HG02981 (cell line): ENCODE data around the gene UROD.
A peak's percentile ranks its signal among the peaks of the same experiment; 100 is the strongest.

Experiments used
- ATAC-seq: cut with Tn5 transposase; IDR thresholded peaks from one replicate; pipeline ENCODE4 v1.9.1; 2021; ENCODE audit warnings: mild to moderate bottlenecking, moderate library complexity; ENCODE audit not compliant: unreplicated experiment

UROD gene

GRCh38 chr1:45008076-45008475 is 4.0 kb upstream of the UROD start:
- no peak for ATAC-seq

- no peak for ATAC-seq
Observed at GRCh38 chr1:45008516-45008915, 3.5 kb upstream of the UROD start.

DNA sequence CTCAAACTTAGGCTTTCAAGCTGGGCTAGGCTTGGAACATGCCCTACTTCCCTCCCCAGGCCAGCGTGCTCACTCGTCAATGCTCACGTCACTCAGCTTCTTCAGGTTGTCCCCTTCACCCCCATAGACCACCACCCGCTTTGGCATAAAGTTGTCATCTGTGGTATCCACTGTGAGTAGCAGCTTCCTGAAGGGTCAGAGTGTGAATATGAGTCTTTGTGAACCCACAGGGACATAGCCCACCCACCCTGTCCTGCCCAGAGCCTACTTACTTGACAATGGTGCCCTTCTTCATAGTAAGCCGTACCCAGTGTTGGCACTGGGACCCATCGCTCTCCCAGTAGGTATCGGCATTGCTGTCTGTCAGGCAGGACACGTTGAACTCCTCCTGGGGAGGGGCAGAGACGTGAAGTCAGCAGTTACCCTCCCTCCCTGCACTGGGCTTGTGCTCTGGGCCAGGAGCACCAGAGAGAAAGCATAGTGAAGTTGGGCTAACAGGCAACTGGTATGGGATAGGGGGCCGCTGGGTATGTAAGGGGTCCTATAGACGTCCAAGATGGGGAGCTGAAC is 2.7 kb upstream of the UROD start:
- no peak for ATAC-seq

DNA sequence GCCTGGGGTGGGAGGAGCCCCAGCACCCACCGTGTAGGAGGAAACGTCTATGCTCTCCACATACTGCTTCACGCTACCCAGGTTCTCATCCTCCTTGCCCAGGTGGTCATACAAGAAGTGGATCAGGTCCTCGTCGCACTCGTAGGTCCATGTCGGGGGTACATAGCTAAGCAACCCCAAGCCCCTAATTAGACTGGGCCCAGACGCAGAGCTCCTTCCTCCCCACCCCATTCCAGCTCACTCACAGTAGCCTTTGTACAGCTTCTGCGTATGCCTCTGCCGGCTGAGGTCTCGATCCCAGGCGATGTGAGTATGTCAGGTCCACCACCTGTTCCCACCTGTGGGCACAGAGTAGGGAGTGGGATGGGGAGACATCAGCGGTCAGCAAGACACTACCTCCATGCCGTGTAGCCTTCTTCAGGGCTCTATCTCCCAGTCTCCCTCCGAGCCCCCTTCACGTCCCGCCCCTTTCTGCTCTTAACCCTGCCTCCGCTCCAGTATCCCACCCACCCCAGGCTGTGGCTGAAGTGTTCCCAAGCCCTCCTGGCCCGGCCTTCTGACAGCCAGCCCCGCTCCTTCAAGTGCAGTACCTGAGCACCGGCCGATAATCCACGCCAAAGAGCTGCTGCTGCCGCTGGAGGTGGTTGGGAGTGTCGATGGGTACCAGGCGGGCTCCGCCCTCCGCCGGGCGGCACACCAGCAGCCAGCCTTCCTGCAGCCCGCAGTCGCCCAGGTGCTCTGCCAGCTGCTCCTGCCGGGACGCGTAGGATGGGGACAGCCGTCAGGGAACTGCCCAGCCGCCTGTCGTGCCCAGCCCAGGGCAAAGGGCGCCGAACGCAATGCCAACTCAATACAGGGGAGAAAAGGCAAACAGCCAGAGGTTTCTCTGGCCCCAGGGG is 1.8 kb upstream of the UROD start:
- no peak for ATAC-seq

DNA sequence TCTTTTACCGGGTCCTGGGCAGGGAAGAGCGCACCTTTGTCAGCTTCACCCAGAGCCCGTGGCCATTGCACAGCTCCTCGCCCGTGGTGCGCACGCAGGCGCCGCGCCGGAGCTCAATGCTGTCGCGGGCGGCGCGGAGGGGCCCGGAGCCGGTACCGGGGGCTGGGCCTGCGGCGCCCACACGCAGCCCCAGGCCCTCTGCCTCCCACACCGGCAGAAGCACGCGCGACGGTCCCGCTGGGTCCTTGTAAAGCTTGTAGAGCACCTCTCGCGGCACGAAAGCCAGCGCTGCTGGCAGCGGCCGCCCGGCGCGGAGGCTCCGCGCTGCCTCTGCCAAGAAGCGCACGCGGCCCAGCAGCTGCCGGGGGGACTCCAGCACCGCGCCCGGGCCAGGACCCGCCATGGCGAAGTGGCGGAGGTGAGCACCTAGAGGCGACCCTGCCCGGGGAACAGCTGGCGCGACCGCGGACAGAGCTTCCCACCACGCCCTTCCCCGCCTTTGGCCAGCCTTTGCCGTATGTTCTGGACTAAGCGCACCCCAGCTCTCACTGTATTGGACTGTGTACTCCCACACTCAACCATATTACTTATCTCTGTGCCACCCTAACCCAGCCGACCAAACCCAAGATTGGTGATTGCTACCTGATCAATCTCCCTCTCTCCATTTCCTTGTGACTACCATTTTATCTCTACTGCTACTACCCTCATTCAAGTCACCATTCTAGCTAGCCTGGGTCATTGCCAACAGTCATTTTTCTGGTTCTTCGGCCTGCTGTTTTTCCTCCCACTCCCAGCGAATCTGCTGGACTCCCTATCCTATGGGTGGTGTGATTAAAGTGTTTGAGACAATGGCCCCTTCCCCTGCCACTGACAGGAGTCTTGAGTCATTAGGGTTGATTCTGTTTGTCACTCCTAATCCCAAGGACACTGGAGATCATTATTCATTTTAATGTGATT is 921 bp upstream of the UROD start, which contains the start of gene HECTD3:
HECTD3 (minus strand) TSS at position 470 of the 957 bp plus-strand sequence; CDS start at position 403, 67 bp downstream.
- ATAC-seq: peak; percentile 68

GRCh38 chr1:45012639-45013278 is 705 bp downstream of the UROD start:
- no peak for ATAC-seq

- no peak for ATAC-seq
Observed at GRCh38 chr1:45013551-45014209, 1.6 kb downstream of the UROD start.

DNA sequence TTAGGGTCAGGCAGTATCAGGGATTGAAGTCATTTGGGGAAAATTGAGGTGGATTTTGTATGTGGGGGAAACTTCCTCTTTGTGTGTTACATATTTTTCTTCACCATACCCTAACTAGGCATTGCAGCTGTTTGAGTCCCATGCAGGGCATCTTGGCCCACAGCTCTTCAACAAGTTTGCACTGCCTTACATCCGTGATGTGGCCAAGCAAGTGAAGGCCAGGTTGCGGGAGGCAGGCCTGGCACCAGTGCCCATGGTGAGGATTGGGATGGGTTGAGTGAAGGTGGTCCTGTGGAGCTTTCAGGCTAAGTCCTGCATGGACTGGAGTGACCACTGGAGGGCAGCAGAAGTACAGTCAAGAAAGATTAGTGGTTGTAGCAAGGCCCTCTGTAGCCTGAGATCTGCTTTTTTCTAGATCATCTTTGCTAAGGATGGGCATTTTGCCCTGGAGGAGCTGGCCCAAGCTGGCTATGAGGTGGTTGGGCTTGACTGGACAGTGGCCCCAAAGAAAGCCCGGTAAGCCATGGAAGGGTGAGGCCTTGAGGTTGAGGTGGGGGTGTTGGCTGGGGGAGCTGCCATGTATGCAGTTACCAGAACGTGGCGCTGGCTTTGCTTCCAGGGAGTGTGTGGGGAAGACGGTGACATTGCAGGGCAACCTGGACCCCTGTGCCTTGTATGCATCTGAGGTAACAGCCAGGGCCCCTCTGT is 2.4 kb downstream of the UROD start:
- ATAC-seq: no peak

DNA sequence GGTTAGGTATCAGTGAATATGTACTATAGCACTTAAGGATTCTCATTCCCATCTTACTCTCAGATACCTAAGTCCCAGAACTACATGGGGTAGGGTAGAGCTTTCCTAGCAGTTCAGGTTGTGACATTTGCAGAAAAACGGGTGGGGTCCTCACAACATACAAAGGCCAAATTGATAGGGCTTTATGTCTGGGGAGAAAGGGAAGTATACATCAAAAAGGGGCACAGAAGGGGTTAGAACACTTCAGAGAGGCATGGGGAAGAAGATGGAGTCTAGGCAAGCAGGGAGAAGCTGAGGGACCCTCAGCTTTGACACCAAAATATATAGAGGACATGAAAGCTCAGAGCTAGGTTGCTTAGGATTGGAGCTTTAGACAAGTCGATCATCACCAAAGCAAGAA is 3.6 kb downstream of the UROD start:
- no peak for ATAC-seq

DNA sequence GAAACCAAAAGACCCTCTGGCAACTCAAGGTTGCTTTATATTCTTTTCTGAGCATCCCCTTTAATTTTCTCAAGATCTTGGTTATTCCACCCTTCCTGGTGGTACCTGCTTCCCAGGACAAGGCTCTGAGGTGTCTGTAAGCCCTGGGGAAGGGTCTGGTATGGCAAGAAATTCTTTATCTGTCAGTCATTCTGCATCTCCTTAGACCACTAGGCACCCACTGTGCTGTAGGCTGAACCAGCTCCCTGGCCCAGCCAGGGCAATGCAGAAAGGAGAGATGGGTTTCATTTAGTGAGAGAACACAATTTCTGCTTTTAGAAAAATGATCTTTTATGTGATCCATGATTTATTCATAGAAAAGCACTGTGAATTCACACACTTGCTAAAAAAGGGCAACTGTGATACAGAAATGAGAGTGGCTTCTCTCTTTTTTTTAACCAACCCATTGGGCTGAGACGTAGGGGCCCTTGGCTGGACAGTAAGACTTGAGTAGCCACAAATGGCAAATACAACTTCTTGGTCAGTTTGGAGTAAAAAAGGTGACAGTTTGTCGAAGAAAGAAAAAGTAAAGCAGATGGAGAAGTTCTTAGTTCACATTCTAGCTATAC is 4.1 kb downstream of the UROD start:
- ATAC-seq: no peak

GRCh38 chr1:45016767-45017166 is 4.7 kb downstream of the UROD start:
- no peak for ATAC-seq

GRCh38 chr1:45018599-45019230 is 6.7 kb downstream of the UROD start:
- ATAC-seq: peak; percentile 69

DNA sequence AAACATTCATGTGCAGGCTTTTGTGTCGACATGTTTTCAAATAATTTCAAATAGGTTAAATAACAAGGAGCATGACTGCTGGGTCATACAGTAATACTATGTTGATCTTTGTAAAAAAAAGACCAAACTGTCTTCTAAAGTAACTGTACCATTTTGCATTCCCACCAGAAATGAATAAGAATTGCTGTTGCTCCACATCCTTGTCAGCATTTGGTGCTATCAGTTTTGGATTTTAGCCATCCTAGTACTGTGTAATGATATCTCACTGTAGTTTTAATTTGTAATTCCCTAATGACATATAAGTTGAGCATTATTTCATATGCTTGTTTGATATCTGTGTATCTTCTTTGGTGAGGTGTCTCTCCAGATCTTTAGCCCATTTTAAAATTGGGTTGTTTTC is 11.6 kb downstream of the UROD start:
- ATAC-seq: no peak

- no peak for ATAC-seq
Observed at GRCh38 chr1:45026446-45026845, 14.4 kb downstream of the UROD start.

- ATAC-seq: no peak
Observed at GRCh38 chr1:45032837-45033236, 20.8 kb downstream of the UROD start.

- ATAC-seq: no peak
Observed at GRCh38 chr1:45033356-45033755, 21.3 kb downstream of the UROD start.

GRCh38 chr1:45035631-45036301 is 23.7 kb downstream of the UROD start:
- ATAC-seq: no peak

- ATAC-seq: no peak
Observed at GRCh38 chr1:45037456-45037855, 25.4 kb downstream of the UROD start.
